AG04450 (cell line): ENCODE measurements around the gene WBP2. TPM values are rescaled to one million over a fixed set of nuclear protein-coding genes. Genes with fewer than 3 reads are reported as not detected.

Source experiments
- CTCF ChIA-PET: fragments of 300-600, 350-600 bp; formaldehyde crosslinking; extraction: SDS; loops from one replicate; lab custom pipeline; 2022; ENCODE audit warnings: antibody characterized with exemption, inconsistent platforms; lab: Charles Lee
- POLR2A ChIA-PET: fragments of 350-600 bp; formaldehyde crosslinking; extraction: SDS; loops from one replicate; lab custom pipeline; 2021; ENCODE audit warnings: antibody characterized with exemption, inconsistent platforms; lab: Yijun Ruan, JAX
- DNase-seq: peaks from one replicate; pipeline ENCODE4 v3.0.0-alpha.2; 2011; ENCODE audit warnings: low read depth, low spot score
- H3K27ac ChIP-seq: one replicate; pipeline ENCODE4 v1.5.1; 2012; ENCODE audit warnings: low read depth, low read length, control low read depth
- H3K27me3 ChIP-seq: one replicate; pipeline ENCODE4 v1.6.0; 2012; ENCODE audit warnings: low read length; ENCODE audit not compliant: control insufficient read depth, insufficient read depth
- H3K4me3 ChIP-seq: 2 replicates; pipeline ENCODE4 v1.5.1; 2011; ENCODE audit warnings: mild to moderate bottlenecking, low read depth, low read length, control low read depth
- H3K9me3 ChIP-seq: 2 replicates; pipeline ENCODE4 v1.5.1; 2012; ENCODE audit warnings: low read length; ENCODE audit not compliant: control insufficient read depth, insufficient read depth
- polyA plus RNA-seq: library from polyadenylated mRNA; depleted of rRNA; stranded (reverse); fragments of >200 nt; gene quantifications from 2 replicates; pipeline ENCODE4 v1.2.3, GENCODE V29; 2011
- TF ChIP-seq, protein P1 (sequence below): IDR thresholded peaks from 2 replicates; pipeline ENCODE4 v1.5.1; 2011; ENCODE audit warnings: low read depth, low read length, control low read depth, inconsistent platforms

The WBP2 gene
- polyA plus RNA-seq, 1 experiment = 35.3 TPM

GRCh38 chr17:75843577-75844529 is 11.3 kb downstream of the WBP2 start, which contains the start of gene UNC13D:
TSS of gene UNC13D (minus strand) at chr17:75844404. CDS start at chr17:75844337, 67 bp downstream.
- CTCF ChIA-PET = interaction anchor here (0.6 to 3.3 kb wide), 4 partner anchors 11 to 248 kb away, joined by 3 to 18 read pairs (median 6); partner anchors contain the start of gene WBP2
- POLR2A ChIA-PET = interaction anchor here (1.0 kb wide), 1 partner anchor 11 kb away, joined by 5 read pairs; the partner anchor contains the start of gene WBP2
- Histone ChIP-seq H3K4me3 (no peak within 1 kb of the TSS), H3K9me3 (no peaks in the 10 kb centered on the region), H3K27ac (no peak within 1 kb of the TSS), H3K27me3 (no peaks in the 10 kb centered on the region)
- TF ChIP-seq, protein P1, sequence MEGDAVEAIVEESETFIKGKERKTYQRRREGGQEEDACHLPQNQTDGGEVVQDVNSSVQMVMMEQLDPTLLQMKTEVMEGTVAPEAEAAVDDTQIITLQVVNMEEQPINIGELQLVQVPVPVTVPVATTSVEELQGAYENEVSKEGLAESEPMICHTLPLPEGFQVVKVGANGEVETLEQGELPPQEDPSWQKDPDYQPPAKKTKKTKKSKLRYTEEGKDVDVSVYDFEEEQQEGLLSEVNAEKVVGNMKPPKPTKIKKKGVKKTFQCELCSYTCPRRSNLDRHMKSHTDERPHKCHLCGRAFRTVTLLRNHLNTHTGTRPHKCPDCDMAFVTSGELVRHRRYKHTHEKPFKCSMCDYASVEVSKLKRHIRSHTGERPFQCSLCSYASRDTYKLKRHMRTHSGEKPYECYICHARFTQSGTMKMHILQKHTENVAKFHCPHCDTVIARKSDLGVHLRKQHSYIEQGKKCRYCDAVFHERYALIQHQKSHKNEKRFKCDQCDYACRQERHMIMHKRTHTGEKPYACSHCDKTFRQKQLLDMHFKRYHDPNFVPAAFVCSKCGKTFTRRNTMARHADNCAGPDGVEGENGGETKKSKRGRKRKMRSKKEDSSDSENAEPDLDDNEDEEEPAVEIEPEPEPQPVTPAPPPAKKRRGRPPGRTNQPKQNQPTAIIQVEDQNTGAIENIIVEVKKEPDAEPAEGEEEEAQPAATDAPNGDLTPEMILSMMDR = no peak
- no peak for DNase-seq

DNA sequence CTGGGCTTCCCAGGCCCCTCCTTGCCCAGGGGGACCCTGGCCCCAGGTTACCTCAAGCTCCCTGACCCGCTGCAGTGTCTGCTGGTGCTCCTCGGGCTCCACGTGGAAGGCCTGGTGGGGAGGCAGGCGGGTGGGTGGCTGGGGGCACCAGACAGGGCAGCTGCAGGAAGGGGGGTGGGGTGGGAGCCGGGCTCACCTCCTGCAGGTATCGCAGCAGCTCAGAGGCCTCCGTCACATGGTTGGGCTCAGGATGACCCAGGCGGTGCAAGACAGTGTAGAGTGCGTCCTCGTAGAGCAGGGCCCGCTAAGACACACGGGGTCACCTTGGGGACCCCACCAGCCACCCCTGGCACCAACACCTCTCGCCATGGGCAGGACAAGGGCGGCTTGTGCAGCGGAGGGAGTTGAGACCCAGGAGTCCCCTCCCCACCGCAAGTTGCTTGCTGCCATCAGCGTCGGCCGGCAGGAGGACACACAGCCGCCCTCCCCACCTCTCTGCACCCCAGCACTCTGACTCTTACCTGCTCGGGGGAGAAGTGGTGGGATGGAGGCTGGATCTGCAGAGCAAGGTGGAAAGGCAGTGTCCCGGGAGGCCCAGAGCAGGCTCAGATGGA is 12.1 kb downstream of the WBP2 start:
- ChIA-PET CTCF (no interaction called here), POLR2A (no interaction called here)
- TF ChIP-seq, protein P1 = no peak
- H3K9me3 ChIP-seq = no peaks in the 10 kb centered on the region
- no peak overlapping the region for H3K27ac ChIP-seq
- no peak overlapping the region for H3K4me3 ChIP-seq
- no peaks in the 10 kb centered on the region for H3K27me3 ChIP-seq
- no peak for DNase-seq

DNA sequence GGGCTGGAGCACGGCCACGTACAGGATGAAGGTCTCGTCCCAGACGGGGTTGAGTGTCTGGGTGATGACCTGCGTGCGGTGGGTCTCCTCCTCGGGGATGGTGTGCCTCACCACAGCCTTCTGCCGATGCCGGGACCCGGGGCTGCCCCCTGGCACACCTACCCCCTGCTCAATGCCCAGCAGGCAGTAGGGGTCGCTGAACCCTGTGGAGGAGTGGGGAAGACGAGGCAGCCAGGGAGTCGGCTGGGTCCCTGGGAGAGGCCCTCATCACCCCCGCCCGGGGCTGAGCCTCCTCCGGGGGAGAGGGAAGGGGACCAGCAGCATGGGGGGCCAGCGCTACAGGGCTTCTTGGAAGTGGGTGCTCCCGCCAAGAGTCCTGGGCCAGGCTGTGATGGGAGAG is 12.7 kb downstream of the WBP2 start:
- CTCF ChIA-PET = no interaction called here
- TF ChIP-seq, protein P1 = no peak
- H3K27me3 ChIP-seq = no peaks in the 10 kb centered on the region
- H3K4me3 ChIP-seq = no peak overlapping the region
- no peak for DNase-seq
- POLR2A ChIA-PET = no interaction called here
- H3K27ac ChIP-seq = no peak overlapping the region
- no peaks in the 10 kb centered on the region for H3K9me3 ChIP-seq

DNA sequence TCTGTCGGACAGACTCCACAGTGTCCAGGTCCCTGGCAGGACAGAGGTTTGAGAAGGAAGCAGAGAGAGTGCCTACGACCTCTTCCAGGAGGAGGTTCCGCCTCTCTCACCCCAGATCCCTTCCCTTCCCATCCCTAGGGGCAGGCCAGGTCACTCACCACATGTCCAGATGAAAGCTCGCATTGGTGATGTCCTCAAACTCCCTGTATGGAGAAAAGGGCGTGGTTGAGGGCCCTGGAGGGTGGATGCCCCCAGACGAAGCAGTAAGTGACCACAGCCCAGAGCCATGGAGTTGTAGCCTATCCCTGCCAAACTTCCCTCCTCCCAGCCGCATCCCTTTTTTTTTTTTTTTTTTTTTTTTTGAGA is 14.4 kb downstream of the WBP2 start:
- CTCF ChIA-PET = no interaction called here
- POLR2A ChIA-PET = interaction anchor here (1.5 kb wide), 1 partner anchor 61 kb away, joined by 7 read pairs; no protein-coding TSS in a partner anchor
- Histone ChIP-seq H3K27ac (no peak overlapping the region), H3K4me3 (no peak overlapping the region), H3K27me3 (no peaks in the 10 kb centered on the region), H3K9me3 (no peaks in the 10 kb centered on the region)
- TF ChIP-seq, protein P1 = no peak
- no peak for DNase-seq
